H1 (cell line): Measurements from ENCODE around the gene SYCE1L. TPM values are rescaled to one million over a fixed set of nuclear protein-coding genes. Genes with fewer than 3 reads are reported as not detected.

Source experiments
- CTCF ChIA-PET: fragments of 300-600 bp; sonication (Branson Sonifier 250); formaldehyde crosslinking; loops from one replicate; lab custom pipeline; 2021; ENCODE audit not compliant: partially characterized antibody; lab: Charles Lee
- POLR2A ChIA-PET: fragments of 300-600 bp; sonication (Branson Sonifier 250); formaldehyde crosslinking; loops from one replicate; lab custom pipeline; 2021; ENCODE audit warnings: inconsistent platforms; ENCODE audit not compliant: partially characterized antibody; lab: Charles Lee
- DNase-seq, 2 experiments: peaks; one replicate each; pipeline versions ENCODE4 v3.0.0 to v3.0.0-alpha.2; 2010 to 2022; ENCODE audit warnings: low spot score in 2 of 2, low read depth in 1 of 2, mixed read lengths in 1 of 2
- FAIRE-seq: peaks from 2 replicates; lab custom pipeline; 2011; peaks lifted over from hg19 to GRCh38; lab: Jason Lieb, UNC
- H2AFZ ChIP-seq: 2 replicates; pipeline ENCODE4 v1.8.1; 2012; ENCODE audit warnings: low read length, inconsistent platforms
- H2AK5ac ChIP-seq: 2 replicates; pipeline ENCODE4 v1.6.1; 2013; ENCODE audit warnings: low read depth, low read length
- H2BK120ac ChIP-seq: replicated peaks from 2 replicates; pipeline ENCODE3; 2013; ENCODE audit warnings: low read depth, low read length, inconsistent platforms
- H2BK12ac ChIP-seq: 2 replicates; pipeline ENCODE4 v1.6.1; 2013; ENCODE audit warnings: low read depth, low read length
- H2BK15ac ChIP-seq: 2 replicates; pipeline ENCODE4 v1.6.1; 2013; ENCODE audit warnings: low read length
- H2BK20ac ChIP-seq: 2 replicates; pipeline ENCODE4 v1.6.1; 2013; ENCODE audit warnings: low read length
- H2BK5ac ChIP-seq: 2 replicates; pipeline ENCODE4 v1.6.1; 2013; ENCODE audit warnings: low read depth, low read length
- H3K14ac ChIP-seq: 2 replicates; pipeline ENCODE4 v1.6.1; 2013; ENCODE audit warnings: inconsistent platforms; ENCODE audit not compliant: insufficient read length
- H3K18ac ChIP-seq: 2 replicates; pipeline ENCODE4 v1.6.1; 2013; ENCODE audit warnings: low read length; ENCODE audit errors: extremely low read depth
- H3K23ac ChIP-seq: 2 replicates; pipeline ENCODE4 v1.6.1; 2013; ENCODE audit warnings: inconsistent platforms; ENCODE audit not compliant: insufficient read length
- H3K23me2 ChIP-seq: 2 replicates; pipeline ENCODE4 v1.6.1; 2013; ENCODE audit warnings: low read depth, low read length
- H3K27ac ChIP-seq: 2 replicates; pipeline ENCODE4 v1.6.1; 2011; ENCODE audit warnings: low read depth, low read length, inconsistent platforms
- H3K27me3 ChIP-seq, 4 experiments: replicated peaks in 1 of 4; 1 replicate in 1 of 4; 2 replicates in 3 of 4; pipeline versions ENCODE4 v1.6.1 to v1.8.1; 2011 to 2013; ENCODE audit warnings: low read length in 3 of 4, mild to moderate bottlenecking in 3 of 4, inconsistent platforms in 2 of 4, mixed read lengths in 2 of 4, moderate library complexity in 1 of 4; ENCODE audit not compliant: control insufficient read depth in 3 of 4, insufficient read depth in 3 of 4; ENCODE audit errors: extremely low read depth in 1 of 4
- H3K36me3 ChIP-seq, 4 experiments: 2 replicates each; pipeline versions ENCODE4 v1.6.1 to v1.8.1; 2011 to 2013; ENCODE audit warnings: mild to moderate bottlenecking in 4 of 4, low read length in 3 of 4, moderate library complexity in 2 of 4, control low read depth in 1 of 4, inconsistent platforms in 1 of 4; ENCODE audit not compliant: insufficient read depth in 4 of 4, control insufficient read depth in 2 of 4
- H3K4ac ChIP-seq: replicated peaks from 2 replicates; pipeline ENCODE3; 2013; ENCODE audit warnings: low read length, low read depth, mixed read lengths, inconsistent platforms; ENCODE audit not compliant: insufficient read length
- H3K4me1 ChIP-seq, 4 experiments: replicated peaks in 1 of 4; 1 replicate in 1 of 4; 2 replicates in 3 of 4; pipeline versions ENCODE4 v1.6.1 to v1.8.1; 2011 to 2013; ENCODE audit warnings: low read length in 3 of 4, inconsistent platforms in 2 of 4, mixed read lengths in 1 of 4; ENCODE audit not compliant: insufficient read depth in 4 of 4, control insufficient read depth in 3 of 4
- H3K4me2 ChIP-seq, 2 experiments: 2 replicates each; pipeline versions ENCODE4 v1.6.1 to v1.8.1; 2011 to 2013; ENCODE audit warnings: low read depth in 2 of 2, low read length in 2 of 2, control low read depth in 1 of 2, inconsistent platforms in 1 of 2, mild to moderate bottlenecking in 1 of 2; ENCODE audit not compliant: insufficient read depth in 1 of 2
- H3K4me3 ChIP-seq, 4 experiments: fragments of 200-600, 300-600 bp in 1 of 4; sonication (generic), shearing (Covaris generic), sonication (Bioruptor Twin) in 1 of 4; 2 replicates each; pipeline versions ENCODE4 v1.5.1 to v1.8.1; 2011 to 2016; ENCODE audit warnings: low read length in 4 of 4, low read depth in 3 of 4, control low read depth in 2 of 4, inconsistent platforms in 2 of 4, mild to moderate bottlenecking in 2 of 4, mixed read lengths in 1 of 4, moderate library complexity in 1 of 4; ENCODE audit not compliant: insufficient read depth in 2 of 4; ENCODE audit errors: extremely low read depth in 1 of 4
- H3K56ac ChIP-seq: replicated peaks from 2 replicates; pipeline ENCODE3; 2013; ENCODE audit warnings: low read depth, mild to moderate bottlenecking, mixed read lengths, low read length, inconsistent platforms; ENCODE audit not compliant: insufficient read length
- H3K79me1 ChIP-seq: 2 replicates; pipeline ENCODE4 v1.6.1; 2013; ENCODE audit warnings: low read depth, low read length, control low read depth
- H3K79me2 ChIP-seq, 2 experiments: 2 replicates each; pipeline versions ENCODE4 v1.6.1 to v1.8.1; 2012 to 2013; ENCODE audit warnings: low read length in 2 of 2, mild to moderate bottlenecking in 2 of 2, inconsistent platforms in 1 of 2; ENCODE audit not compliant: insufficient read depth in 2 of 2, control insufficient read depth in 1 of 2
- H3K9ac ChIP-seq, 4 experiments: replicated peaks in 1 of 4; 1 replicate in 1 of 4; 2 replicates in 3 of 4; pipeline versions ENCODE4 v1.6.1 to v1.8.1; 2011 to 2013; ENCODE audit warnings: low read depth in 3 of 4, low read length in 3 of 4, control low read depth in 2 of 4, mild to moderate bottlenecking in 2 of 4, moderate library complexity in 2 of 4, inconsistent platforms in 1 of 4; ENCODE audit errors: extremely low read depth in 1 of 4
- H3K9me3 ChIP-seq, 2 experiments: 2 replicates each; pipeline versions ENCODE4 v1.6.1 to v1.8.1; 2012 to 2013; ENCODE audit warnings: mild to moderate bottlenecking in 2 of 2, moderate library complexity in 2 of 2, control low read depth in 1 of 2, inconsistent platforms in 1 of 2, low read depth in 1 of 2, low read length in 1 of 2, mixed read lengths in 1 of 2; ENCODE audit not compliant: insufficient read depth in 2 of 2
- H4K20me1 ChIP-seq, 2 experiments: replicated peaks in 1 of 2; 2 replicates each; pipeline versions ENCODE3 to v1.8.1; 2011 to 2013; ENCODE audit warnings: inconsistent platforms in 2 of 2, low read length in 2 of 2, mild to moderate bottlenecking in 1 of 2; ENCODE audit not compliant: insufficient read depth in 2 of 2, control insufficient read depth in 1 of 2
- H4K5ac ChIP-seq: 2 replicates; pipeline ENCODE4 v1.6.1; 2013; ENCODE audit warnings: low read length, low read depth, mixed read lengths, inconsistent platforms; ENCODE audit not compliant: insufficient read length
- H4K8ac ChIP-seq: 2 replicates; pipeline ENCODE4 v1.8.0; 2013; ENCODE audit warnings: mild to moderate bottlenecking, moderate library complexity, low read length, inconsistent platforms; ENCODE audit not compliant: insufficient read depth; ENCODE audit errors: extremely low read depth
- H4K91ac ChIP-seq: replicated peaks from 2 replicates; pipeline ENCODE3; 2013; ENCODE audit warnings: low read length, mixed read lengths, inconsistent platforms; ENCODE audit not compliant: insufficient read length
- BCL11A ChIP-seq, 2 experiments: IDR thresholded peaks; one replicate each; pipeline ENCODE4 v1.6.1; 2011; ENCODE audit warnings: low read depth in 2 of 2, low read length in 2 of 2, mild to moderate bottlenecking in 2 of 2
- CTBP2 ChIP-seq: IDR thresholded peaks from 2 replicates; pipeline ENCODE4 v1.7.0; 2011; ENCODE audit warnings: borderline replicate concordance, mild to moderate bottlenecking, moderate library complexity, mixed read lengths, low read length; ENCODE audit not compliant: insufficient read depth, insufficient read length
- FOSL1 ChIP-seq: IDR thresholded peaks from 2 replicates; pipeline ENCODE4 v1.6.1; 2011; ENCODE audit warnings: mild to moderate bottlenecking, low read depth, low read length, moderate library complexity; ENCODE audit not compliant: insufficient read depth
- KDM4A ChIP-seq: IDR thresholded peaks from one replicate; pipeline ENCODE4 v1.7.1; 2012; ENCODE audit warnings: low read depth, mild to moderate bottlenecking, moderate library complexity, low read length, inconsistent platforms; ENCODE audit not compliant: severe bottlenecking
- KDM5A ChIP-seq: fragments of 200-600 bp; IDR thresholded peaks from 2 replicates; pipeline ENCODE4 v1.7.1; 2012; ENCODE audit warnings: mild to moderate bottlenecking, low read length, inconsistent platforms, mixed read lengths
- NRF1 ChIP-seq: IDR thresholded peaks from 2 replicates; pipeline ENCODE4 v1.6.1; 2011; ENCODE audit warnings: mild to moderate bottlenecking, low read depth, low read length, improper control_type of control experiment
- POLR2A ChIP-seq, 2 experiments: IDR thresholded peaks; 1 replicate in 1 of 2; 2 replicates in 1 of 2; pipeline ENCODE4 v1.6.1; 2011; ENCODE audit warnings: low read depth in 2 of 2, low read length in 2 of 2, mild to moderate bottlenecking in 2 of 2; ENCODE audit errors: control extremely low read depth in 1 of 2
- RXRA ChIP-seq: IDR thresholded peaks from 2 replicates; pipeline ENCODE4 v1.6.1; 2011; ENCODE audit warnings: low read depth, mild to moderate bottlenecking, low read length, moderate library complexity; ENCODE audit not compliant: insufficient read depth
- SP1 ChIP-seq: IDR thresholded peaks from 2 replicates; pipeline ENCODE4 v1.6.1; 2011; ENCODE audit warnings: low read depth, low read length
- SP4 ChIP-seq: IDR thresholded peaks from 2 replicates; pipeline ENCODE4 v1.6.1; 2012; ENCODE audit warnings: low read length, inconsistent platforms
- SRF ChIP-seq: IDR thresholded peaks from 2 replicates; pipeline ENCODE4 v1.6.1; 2011; ENCODE audit warnings: mild to moderate bottlenecking, low read depth, low read length, moderate library complexity
- WGBS, 2 experiments: shearing (Covaris generic) in 1 of 2; methylation state at CpG; one replicate each; pipeline versions ENCODE4 v1.1.6 to v1.1.7; 2013 to 2015; ENCODE audit warnings: low lambda C conversion rate in 2 of 2, mixed read lengths in 2 of 2, inconsistent platforms in 1 of 2, low coverage in 1 of 2, missing lambda C conversion rate in 1 of 2; ENCODE audit not compliant: insufficient replicate concordance in 2 of 2, insufficient coverage in 1 of 2, insufficient read length in 1 of 2; ENCODE audit errors: extremely low coverage in 1 of 2, missing lambda C conversion rate in 1 of 2; 5-methylcytosine and 5-hydroxymethylcytosine counted together
- polyA plus RNA-seq, 7 experiments: library from polyadenylated mRNA; depleted of rRNA in 3 of 7; stranded (reverse) in 5 of 7; unstranded in 2 of 7; fragments of >200 nt in 5 of 7; fragments of 200-250 nt in 2 of 7; gene quantifications; 1 replicate in 5 of 7; 2 replicates in 1 of 7; 4 replicates in 1 of 7; pipeline versions ENCODE4 v1.2.1 to v1.2.3, GENCODE V29; 2011 to 2013; ENCODE audit warnings: missing spikeins in 2 of 7, mixed read lengths in 2 of 7
- total RNA-seq: library from RNA; stranded (reverse); fragmentation: NEBNext Ultra II Directional; extraction: Animal tissue kit (Norgen Biotek cat#: 25700); gene quantifications from 2 replicates; pipeline ENCODE4 v1.2.1, GENCODE V29; 2021
- TF ChIP-seq, protein P1 (sequence below), 3 experiments: IDR thresholded peaks; 1 replicate in 2 of 3; 2 replicates in 1 of 3; pipeline versions ENCODE4 v1.5.1 to v1.6.1; 2011; ENCODE audit warnings: low read length in 3 of 3, mild to moderate bottlenecking in 3 of 3, inconsistent platforms in 2 of 3, low read depth in 1 of 3, moderate library complexity in 1 of 3; ENCODE audit not compliant: insufficient read depth in 1 of 3; ENCODE audit errors: control extremely low read depth in 1 of 3

SYCE1L gene
- total and polyA plus RNA-seq, 2 of the 8 experiments (the other 6 are each of a cell fraction or from before 2014, with no cell fraction given) = 5.8 to 6.8 TPM

DNA sequence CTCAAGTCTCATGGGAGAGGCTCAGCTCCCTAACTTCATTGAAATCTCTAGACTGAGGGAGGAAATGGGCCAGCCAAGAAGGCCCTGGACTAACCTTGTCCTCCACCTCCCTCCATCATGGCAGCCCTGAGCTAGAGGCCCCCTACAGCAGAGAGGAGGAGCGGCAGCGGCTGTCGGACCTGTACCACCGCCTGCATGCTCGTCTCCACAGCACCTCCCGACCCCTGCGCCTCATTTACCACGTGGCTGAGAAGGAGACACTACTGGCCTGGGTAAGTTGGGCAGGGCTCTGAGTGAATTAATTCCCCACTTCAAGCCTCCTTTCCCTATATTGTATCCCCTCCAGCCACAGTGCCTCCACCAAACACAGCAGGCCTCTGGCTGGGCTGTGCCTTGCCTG, 3.8 kb upstream of the SYCE1L start:
- Histone ChIP-seq H4K5ac (no peak overlapping the region), H3K4me1 (peaks cover 0 to 7% (median 1%) of the 10 kb centered on the region in 4 experiments; a peak in 2 of 7 replicates), H3K23ac (no peak overlapping the region), H3K36me3 (peaks cover 7 to 43% (median 19%) of the 10 kb centered on the region in 4 experiments; a peak in 6 of 8 replicates), H3K4ac (no peak overlapping the region), H3K18ac (no peak overlapping the region), H4K20me1 (peaks cover 3 to 20% of the 10 kb centered on the region in 2 experiments), H4K91ac (no peak overlapping the region), H2BK15ac (no peak overlapping the region), H4K8ac (no peak overlapping the region), H3K9ac (no peak overlapping the region), H3K23me2 (peaks cover 10% of the 10 kb centered on the region; the same call in 1 of the 2 replicates), H3K27ac (no peak overlapping the region), H3K4me3 (no peak overlapping the region), H2AK5ac (no peak overlapping the region), H2BK20ac (no peak overlapping the region), H2BK120ac (no peak overlapping the region), H3K27me3 (peaks cover 0 to 1% (median 0%) of the 10 kb centered on the region in 4 experiments; a peak in 1 of 7 replicates), H3K56ac (no peak overlapping the region), H3K9me3 (no peaks in the 10 kb centered on the region), H3K14ac (no peak overlapping the region), H2BK12ac (no peak overlapping the region), H2BK5ac (no peak overlapping the region), H2AFZ (no peak overlapping the region), H3K4me2 (no peak overlapping the region), H3K79me1 (peaks cover 5% of the 10 kb centered on the region), H3K79me2 (peaks cover 0 to 24% of the 10 kb centered on the region in 2 experiments; a peak in 2 of 4 replicates)
- WGBS, 2 experiments = 92% methylated on average over 8 of the region's 8 CpGs; no CpG with 5 or more reads in 1 of the 2 experiments
- POLR2A ChIA-PET = no interaction called here
- no peak for DNase-seq
- FAIRE-seq = no peak
- CTCF ChIA-PET = interaction anchor here (1.9 kb wide), 1 partner anchor 23 kb away, joined by 6 read pairs; no protein-coding TSS in a partner anchor
- TF ChIP-seq SP1 = no peak
- TF ChIP-seq CTBP2 = no peak
- TF ChIP-seq SP4 = no peak
- TF ChIP-seq RXRA = no peak
- TF ChIP-seq POLR2A (IDR thresholded peaks at IDR 0.05; ENCODE audit: control extremely low read depth in 1 of 2, low read depth in 2 of 2, low read length in 2 of 2) = no peak
- TF ChIP-seq KDM5A = no peak
- no peak for TF ChIP-seq BCL11A (IDR thresholded peaks at IDR 0.05; ENCODE audit: low read depth in 2 of 2, low read length in 2 of 2)
- TF ChIP-seq, protein P1, sequence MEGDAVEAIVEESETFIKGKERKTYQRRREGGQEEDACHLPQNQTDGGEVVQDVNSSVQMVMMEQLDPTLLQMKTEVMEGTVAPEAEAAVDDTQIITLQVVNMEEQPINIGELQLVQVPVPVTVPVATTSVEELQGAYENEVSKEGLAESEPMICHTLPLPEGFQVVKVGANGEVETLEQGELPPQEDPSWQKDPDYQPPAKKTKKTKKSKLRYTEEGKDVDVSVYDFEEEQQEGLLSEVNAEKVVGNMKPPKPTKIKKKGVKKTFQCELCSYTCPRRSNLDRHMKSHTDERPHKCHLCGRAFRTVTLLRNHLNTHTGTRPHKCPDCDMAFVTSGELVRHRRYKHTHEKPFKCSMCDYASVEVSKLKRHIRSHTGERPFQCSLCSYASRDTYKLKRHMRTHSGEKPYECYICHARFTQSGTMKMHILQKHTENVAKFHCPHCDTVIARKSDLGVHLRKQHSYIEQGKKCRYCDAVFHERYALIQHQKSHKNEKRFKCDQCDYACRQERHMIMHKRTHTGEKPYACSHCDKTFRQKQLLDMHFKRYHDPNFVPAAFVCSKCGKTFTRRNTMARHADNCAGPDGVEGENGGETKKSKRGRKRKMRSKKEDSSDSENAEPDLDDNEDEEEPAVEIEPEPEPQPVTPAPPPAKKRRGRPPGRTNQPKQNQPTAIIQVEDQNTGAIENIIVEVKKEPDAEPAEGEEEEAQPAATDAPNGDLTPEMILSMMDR (IDR thresholded peaks at IDR 0.05; ENCODE audit: control extremely low read depth in 1 of 3, insufficient read depth in 1 of 3, low read depth in 1 of 3, low read length in 3 of 3) = no peak
- no peak for TF ChIP-seq KDM4A
- TF ChIP-seq NRF1 = no peak
- TF ChIP-seq FOSL1 = no peak
- no peak for TF ChIP-seq SRF
